Mesodermal cell (in vitro differentiated cells): ENCODE data around the gene ANKRD28.

Source experiments
- H3K27ac ChIP-seq: 2 replicates; pipeline ENCODE4 v1.7.0; 2013; ENCODE audit warnings: mild to moderate bottlenecking, low read depth, low read length, moderate library complexity; ENCODE audit not compliant: severe bottlenecking
- H3K36me3 ChIP-seq: 2 replicates; pipeline ENCODE4 v1.7.1; 2013; ENCODE audit warnings: mild to moderate bottlenecking, low read length, moderate library complexity; ENCODE audit not compliant: control insufficient read depth, insufficient read depth
- H3K4me1 ChIP-seq: one replicate; pipeline ENCODE4 v1.7.1; 2013; ENCODE audit warnings: mild to moderate bottlenecking, low read length; ENCODE audit not compliant: insufficient read depth, control insufficient read depth, poor library complexity, severe bottlenecking
- H3K4me3 ChIP-seq: 2 replicates; pipeline ENCODE4 v1.7.0; 2013; ENCODE audit warnings: low read length, control low read depth, mild to moderate bottlenecking; ENCODE audit not compliant: insufficient read depth, poor library complexity, severe bottlenecking; ENCODE audit errors: extremely low read depth
- H3K9me3 ChIP-seq: 2 replicates; pipeline ENCODE4 v1.7.1; 2013; ENCODE audit warnings: mild to moderate bottlenecking, low read length, moderate library complexity; ENCODE audit not compliant: control insufficient read depth
- WGBS, 2 experiments: methylation state at CpG; one replicate each; pipeline ENCODE4 v1.1.5; 2013; ENCODE audit warnings: missing lambda C conversion rate in 2 of 2; ENCODE audit not compliant: insufficient coverage in 2 of 2; 5-methylcytosine and 5-hydroxymethylcytosine counted together

Gene ANKRD28

GRCh38 chr3:15724446-15724845 lies 73.3 kb downstream of the ANKRD28 start:
- no peaks in the 10 kb centered on the region for H3K9me3 ChIP-seq
- H3K4me1 ChIP-seq, result no peaks in the 10 kb centered on the region
- no CpG with 5 or more reads among the region's 1 CpG for WGBS, 2 experiments
- peaks cover 35% of the 10 kb centered on the region for H3K36me3 ChIP-seq
- H3K27ac ChIP-seq, result no peak overlapping the region
- H3K4me3 ChIP-seq, result no peak overlapping the region

- Histone ChIP-seq H3K36me3 (peaks cover 32% of the 10 kb centered on the region), H3K27ac (no peak overlapping the region), H3K9me3 (no peaks in the 10 kb centered on the region), H3K4me3 (no peak overlapping the region), H3K4me1 (no peaks in the 10 kb centered on the region)
Measured at GRCh38 chr3:15723624-15723884, 74.2 kb downstream of the ANKRD28 start.

- peaks cover 28% of the 10 kb centered on the region for H3K36me3 ChIP-seq
- 94 to 100% methylated on average over 2 of the region's 3 CpGs for WGBS, 2 experiments
- no peaks in the 10 kb centered on the region for H3K4me1 ChIP-seq
- H3K27ac ChIP-seq, result no peak overlapping the region
- no peaks in the 10 kb centered on the region for H3K9me3 ChIP-seq
- no peak overlapping the region for H3K4me3 ChIP-seq
Measured at GRCh38 chr3:15722877-15723623, 74.7 kb downstream of the ANKRD28 start.

- no peaks in the 10 kb centered on the region for H3K9me3 ChIP-seq
- H3K4me3 ChIP-seq, result no peak overlapping the region
- WGBS, 2 experiments, result no CpG with 5 or more reads among the region's 3 CpGs
- H3K27ac ChIP-seq, result no peak overlapping the region
- H3K36me3 ChIP-seq, result peaks cover 3% of the 10 kb centered on the region
- H3K4me1 ChIP-seq, result no peaks in the 10 kb centered on the region
Measured at GRCh38 chr3:15716178-15716577, 81.6 kb downstream of the ANKRD28 start.

- H3K27ac ChIP-seq, result no peak overlapping the region
- no peak overlapping the region for H3K4me3 ChIP-seq
- no peaks in the 10 kb centered on the region for H3K4me1 ChIP-seq
- WGBS, 2 experiments, result no CpG with 5 or more reads among the region's 4 CpGs
- H3K36me3 ChIP-seq, result peaks cover 7% of the 10 kb centered on the region
- no peaks in the 10 kb centered on the region for H3K9me3 ChIP-seq
Measured at GRCh38 chr3:15714448-15714847, 83.3 kb downstream of the ANKRD28 start.

- Histone ChIP-seq H3K9me3 (no peaks in the 10 kb centered on the region), H3K27ac (no peak overlapping the region), H3K36me3 (peaks cover 7% of the 10 kb centered on the region), H3K4me1 (no peaks in the 10 kb centered on the region), H3K4me3 (no peak overlapping the region)
- WGBS, 2 experiments, result 90 to 100% methylated on average over 3 to 4 of the region's 5 CpGs
Measured at GRCh38 chr3:15713364-15713763, 84.4 kb downstream of the ANKRD28 start.

- peaks cover 17% of the 10 kb centered on the region for H3K36me3 ChIP-seq
- no peak overlapping the region for H3K4me3 ChIP-seq
- no peaks in the 10 kb centered on the region for H3K4me1 ChIP-seq
- H3K27ac ChIP-seq, result no peak overlapping the region
- H3K9me3 ChIP-seq, result no peaks in the 10 kb centered on the region
Measured at GRCh38 chr3:15711281-15711680, 86.5 kb downstream of the ANKRD28 start.

GRCh38 chr3:15708882-15709677 lies 88.7 kb downstream of the ANKRD28 start:
- WGBS, 2 experiments, result 86 to 100% methylated on average over 1 of the region's 1 CpG
- Histone ChIP-seq H3K27ac (no peak overlapping the region), H3K9me3 (no peaks in the 10 kb centered on the region), H3K36me3 (peaks cover 17% of the 10 kb centered on the region), H3K4me1 (no peaks in the 10 kb centered on the region), H3K4me3 (no peak overlapping the region)

- H3K4me3 ChIP-seq, result no peak overlapping the region
- H3K36me3 ChIP-seq, result peaks cover 17% of the 10 kb centered on the region
- H3K9me3 ChIP-seq, result no peaks in the 10 kb centered on the region
- H3K27ac ChIP-seq, result no peak overlapping the region
- no CpG with 5 or more reads among the region's 1 CpG for WGBS, 2 experiments
- no peaks in the 10 kb centered on the region for H3K4me1 ChIP-seq
Measured at GRCh38 chr3:15707779-15708178, 90.0 kb downstream of the ANKRD28 start.

GRCh38 chr3:15703346-15703745 lies 94.4 kb downstream of the ANKRD28 start:
- H3K4me3 ChIP-seq, result no peak overlapping the region
- H3K9me3 ChIP-seq, result no peaks in the 10 kb centered on the region
- 100% methylated on average over 2 of the region's 2 CpGs; no CpG with 5 or more reads in 1 of the 2 experiments for WGBS, 2 experiments
- H3K4me1 ChIP-seq, result no peaks in the 10 kb centered on the region
- no peak overlapping the region for H3K27ac ChIP-seq
- H3K36me3 ChIP-seq, result peaks cover 13% of the 10 kb centered on the region

GRCh38 chr3:15694628-15695027 lies 103.2 kb downstream of the ANKRD28 start:
- Histone ChIP-seq H3K36me3 (peaks cover 5% of the 10 kb centered on the region), H3K4me3 (no peak overlapping the region), H3K9me3 (no peaks in the 10 kb centered on the region), H3K4me1 (no peaks in the 10 kb centered on the region), H3K27ac (no peak overlapping the region)
- 75% methylated on average over 1 of the region's 1 CpG; no CpG with 5 or more reads in 1 of the 2 experiments for WGBS, 2 experiments
